GM12875 (cell line): ENCODE data around the gene KCNN1.
"Not testable (repeated sequence)": the region's sequence is repeated elsewhere in the genome, so short reads cannot be mapped to it uniquely, and the experiment has no call there.

Source experiments
- H3K4me3 ChIP-seq: one replicate; pipeline ENCODE4 v1.5.1; 2011; ENCODE audit warnings: low read depth, low read length, control low read depth
- CTCF ChIP-seq: IDR thresholded peaks from 2 replicates; pipeline ENCODE4 v1.5.1; 2011; ENCODE audit warnings: low read depth, mild to moderate bottlenecking, control low read depth, inconsistent platforms, low read length, moderate library complexity, borderline replicate concordance; ENCODE audit not compliant: insufficient read depth

The KCNN1 gene

GRCh38 chr19:17975032-17975431 lies 8.1 kb downstream of the KCNN1 start:
- no peak overlapping the region for H3K4me3 ChIP-seq
- TF ChIP-seq CTCF = no peak

DNA sequence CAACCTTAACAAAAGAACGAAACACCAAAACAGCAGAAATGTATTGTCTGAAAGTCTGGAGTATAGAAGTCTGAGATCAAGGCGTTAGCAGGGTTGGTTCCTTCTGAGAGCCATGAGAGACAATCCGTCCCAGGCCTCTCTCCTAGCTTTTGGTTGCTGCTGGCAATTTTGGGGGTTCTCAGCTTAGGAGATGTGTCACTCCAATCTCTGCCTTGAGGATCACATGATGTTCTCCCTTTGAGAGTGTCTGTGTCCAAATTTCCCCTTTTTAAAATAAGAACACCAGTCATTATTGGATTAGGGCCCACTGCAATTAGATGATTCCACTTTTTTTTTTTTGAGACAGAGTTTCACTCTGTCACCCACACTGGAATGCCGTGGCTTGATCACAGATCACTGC lies 10.1 kb downstream of the KCNN1 start:
- H3K4me3 ChIP-seq = no peak overlapping the region
- TF ChIP-seq CTCF = no peak

- H3K4me3 ChIP-seq = no peak overlapping the region
- no peak for TF ChIP-seq CTCF
Measured at GRCh38 chr19:17977488-17977887, 10.6 kb downstream of the KCNN1 start.

GRCh38 chr19:17981611-17982010 lies 14.7 kb downstream of the KCNN1 start:
- no peak overlapping the region for H3K4me3 ChIP-seq
- no peak for TF ChIP-seq CTCF

- H3K4me3 ChIP-seq = no peak overlapping the region
- TF ChIP-seq CTCF = no peak
Measured at GRCh38 chr19:17982430-17982829, 15.5 kb downstream of the KCNN1 start.

DNA sequence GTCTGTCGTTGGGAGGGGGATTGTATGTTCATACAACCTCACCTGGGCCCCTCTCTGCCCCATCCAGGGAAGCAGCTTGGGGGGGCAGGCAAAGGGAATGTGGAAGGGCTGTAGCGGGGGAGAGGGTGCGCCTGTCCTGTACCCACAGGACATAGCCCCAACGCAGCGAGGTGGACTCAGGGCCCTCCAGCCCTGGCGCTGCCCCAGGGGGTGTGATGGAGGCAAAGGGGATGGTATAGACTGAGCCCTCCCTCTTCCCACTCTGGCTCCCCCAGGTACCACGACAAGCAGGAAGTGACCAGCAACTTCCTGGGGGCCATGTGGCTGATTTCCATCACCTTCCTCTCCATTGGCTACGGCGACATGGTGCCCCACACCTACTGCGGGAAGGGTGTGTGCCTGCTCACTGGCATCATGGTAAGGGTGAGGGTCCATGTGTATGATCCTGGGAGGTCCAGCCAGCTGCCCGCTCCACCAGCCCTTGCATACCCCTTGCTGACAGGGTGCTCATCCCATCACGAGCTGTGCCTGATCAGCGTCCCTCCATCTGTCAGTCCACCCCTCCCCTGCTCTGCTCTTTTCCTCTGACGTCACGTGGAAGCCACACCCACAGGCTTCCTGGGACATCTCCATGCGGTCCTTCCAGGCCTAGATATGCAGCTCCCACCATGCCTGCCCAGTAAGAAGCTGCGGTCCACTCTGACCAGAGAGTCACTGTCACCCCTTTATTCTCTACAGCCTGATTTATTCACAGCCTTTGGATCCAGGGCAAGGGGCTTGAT lies 18.3 kb downstream of the KCNN1 start:
- TF ChIP-seq CTCF = no peak
- H3K4me3 ChIP-seq = no peak overlapping the region

DNA sequence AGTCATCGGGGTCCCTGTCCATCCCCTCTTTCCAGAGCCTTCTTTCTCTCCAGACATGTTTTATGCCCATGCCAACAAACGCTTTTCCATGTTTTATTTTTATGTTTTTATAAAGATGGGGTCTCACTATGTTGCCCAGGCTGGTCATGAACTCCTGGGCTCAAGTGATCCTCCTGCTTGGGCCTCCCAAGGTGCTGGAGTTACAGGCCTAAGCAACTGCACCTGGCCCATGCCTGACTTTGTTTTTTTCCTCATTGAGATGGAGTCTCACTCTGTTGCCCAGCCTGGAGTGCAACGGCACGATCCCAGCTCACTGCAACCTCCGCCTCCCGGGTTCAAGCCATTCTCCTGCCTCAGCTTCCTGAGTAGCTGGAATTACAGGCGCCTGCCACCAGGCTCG lies 19.7 kb downstream of the KCNN1 start:
- not testable (repeated sequence) for H3K4me3 ChIP-seq
